Measurements from ENCODE around the gene CTTNBP2NL. TPM values are rescaled to one million over a fixed set of nuclear protein-coding genes. Genes with fewer than 3 reads are reported as not detected.
"Not testable (repeated sequence)": the region's sequence is repeated elsewhere in the genome, so short reads cannot be mapped to it uniquely, and the experiment has no call there.

Gene CTTNBP2NL
- total and polyA plus RNA-seq, 10 of the 15 experiments (the other 5 are each of a cell fraction or from before 2014, with no cell fraction given), result 2.1 to 11.3 (median 5.6) TPM

DNA sequence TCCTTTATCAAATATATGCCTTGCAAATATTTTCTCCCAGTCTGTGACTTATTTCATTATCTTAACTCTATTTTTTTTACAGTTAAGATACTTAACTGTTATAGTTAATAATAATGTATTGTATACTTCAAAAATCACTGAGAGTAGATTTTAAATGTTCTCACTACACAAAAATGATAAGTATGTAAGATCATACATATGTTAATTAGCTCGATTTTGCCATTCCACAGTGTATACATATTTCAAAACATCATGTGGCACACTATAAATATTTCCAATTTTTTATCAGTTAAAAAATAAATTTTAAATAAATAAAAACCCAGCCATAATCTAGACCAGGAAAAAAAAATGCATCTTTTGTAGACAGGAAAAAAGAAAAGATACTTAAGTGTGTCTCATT is 27.2 kb downstream of the CTTNBP2NL start:
- in situ Hi-C loops (cut with MboI) (no loop called here), intact Hi-C loops (cut with micrococcal nuclease; ENCODE audit: unreplicated experiment) (no loop called here)
- BruUV-seq (replicated peaks), result no TSS peak
- no peak for DNase-seq (ENCODE audit: low read depth, low spot score)
- H3K36me3 ChIP-seq (ENCODE audit: control insufficient read depth in 2 of 2, insufficient read depth in 2 of 2, low read length in 1 of 2), result peaks cover 0 to 7% of the 10 kb centered on the region in 2 experiments; a peak in 2 of 4 replicates
- H3K27ac ChIP-seq (ENCODE audit: control insufficient read depth, insufficient read depth), result no peak overlapping the region
- H4K20me1 ChIP-seq (ENCODE audit: control insufficient read depth, insufficient read depth), result no peaks in the 10 kb centered on the region
- H3K9ac ChIP-seq (ENCODE audit: control insufficient read depth, insufficient read depth, low read length), result no peak overlapping the region
- TF ChIP-seq, protein P1, sequence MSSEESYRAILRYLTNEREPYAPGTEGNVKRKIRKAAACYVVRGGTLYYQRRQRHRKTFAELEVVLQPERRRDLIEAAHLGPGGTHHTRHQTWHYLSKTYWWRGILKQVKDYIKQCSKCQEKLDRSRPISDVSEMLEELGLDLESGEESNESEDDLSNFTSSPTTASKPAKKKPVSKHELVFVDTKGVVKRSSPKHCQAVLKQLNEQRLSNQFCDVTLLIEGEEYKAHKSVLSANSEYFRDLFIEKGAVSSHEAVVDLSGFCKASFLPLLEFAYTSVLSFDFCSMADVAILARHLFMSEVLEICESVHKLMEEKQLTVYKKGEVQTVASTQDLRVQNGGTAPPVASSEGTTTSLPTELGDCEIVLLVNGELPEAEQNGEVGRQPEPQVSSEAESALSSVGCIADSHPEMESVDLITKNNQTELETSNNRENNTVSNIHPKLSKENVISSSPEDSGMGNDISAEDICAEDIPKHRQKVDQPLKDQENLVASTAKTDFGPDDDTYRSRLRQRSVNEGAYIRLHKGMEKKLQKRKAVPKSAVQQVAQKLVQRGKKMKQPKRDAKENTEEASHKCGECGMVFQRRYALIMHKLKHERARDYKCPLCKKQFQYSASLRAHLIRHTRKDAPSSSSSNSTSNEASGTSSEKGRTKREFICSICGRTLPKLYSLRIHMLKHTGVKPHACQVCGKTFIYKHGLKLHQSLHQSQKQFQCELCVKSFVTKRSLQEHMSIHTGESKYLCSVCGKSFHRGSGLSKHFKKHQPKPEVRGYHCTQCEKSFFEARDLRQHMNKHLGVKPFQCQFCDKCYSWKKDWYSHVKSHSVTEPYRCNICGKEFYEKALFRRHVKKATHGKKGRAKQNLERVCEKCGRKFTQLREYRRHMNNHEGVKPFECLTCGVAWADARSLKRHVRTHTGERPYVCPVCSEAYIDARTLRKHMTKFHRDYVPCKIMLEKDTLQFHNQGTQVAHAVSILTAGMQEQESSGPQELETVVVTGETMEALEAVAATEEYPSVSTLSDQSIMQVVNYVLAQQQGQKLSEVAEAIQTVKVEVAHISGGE (CRISPR knock-in tag; IDR thresholded peaks at IDR 0.05), result no peak
- TF ChIP-seq BHLHE40 (IDR thresholded peaks at IDR 0.05; ENCODE audit: borderline replicate concordance in 1 of 2, low read depth in 2 of 2, low read length in 1 of 2) (no peak), BMI1 (IDR thresholded peaks at IDR 0.05; ENCODE audit: borderline replicate concordance) (no peak), ZNF274 (IDR thresholded peaks at IDR 0.05; ENCODE audit: insufficient read depth, insufficient read length) (no peak), CHD1 (IDR thresholded peaks at IDR 0.05; ENCODE audit: low read depth, low read length) (no peak), FOS (IDR thresholded peaks at IDR 0.05; ENCODE audit: borderline replicate concordance, extremely low read depth, insufficient read length) (no peak), SPI1 (IDR thresholded peaks at IDR 0.05; ENCODE audit: borderline replicate concordance, insufficient read depth, low read depth, low read length) (no peak), NRF1 (conservative IDR thresholded peaks at IDR 0.05; ENCODE audit: low read depth, low read length) (no peak)
- no peaks in the 10 kb centered on the region for H3K4me1 ChIP-seq (ENCODE audit: control insufficient read depth, insufficient read depth, low read length)
- ChIA-PET POLR2A (no interaction called here), RAD21 (ENCODE audit: unreplicated experiment) (no interaction called here), CTCF (interaction anchor here (0.5 to 2.1 kb wide), 2 partner anchors 40 to 186 kb away, joined by 3 to 5 read pairs; no protein-coding TSS in a partner anchor), SMC1A (ENCODE audit: uncharacterized antibody, unreplicated experiment) (interaction anchor here (1.2 kb wide), 1 partner anchor 8 kb away, joined by 4 read pairs; no protein-coding TSS in a partner anchor)
- no peak for ATAC-seq
- no peaks in the 10 kb centered on the region for H3K9me3 ChIP-seq (replicated peaks; ENCODE audit: control insufficient read depth, insufficient read depth, low read length)
- H2AFZ ChIP-seq (ENCODE audit: control insufficient read depth, low read depth, low read length), result no peak overlapping the region
- no peaks in the 10 kb centered on the region for H3K79me2 ChIP-seq (ENCODE audit: control insufficient read depth, insufficient read depth, low read length)
- H3K27me3 ChIP-seq (replicated peaks in 1 of 2; ENCODE audit: control insufficient read depth in 2 of 2, insufficient read depth in 2 of 2, low read length in 1 of 2), result no peaks in the 10 kb centered on the region
- no peak for FAIRE-seq
- no peak overlapping the region for H3K4me3 ChIP-seq
- no peak overlapping the region for H3K4me2 ChIP-seq (ENCODE audit: control insufficient read depth, insufficient read depth)
- WGBS (ENCODE audit: insufficient coverage, insufficient replicate concordance, low lambda C conversion rate, missing lambda C conversion rate), result 48% methylated on average over 1 of the region's 1 CpG

GRCh38 chr1:112423666-112424065 is 27.7 kb downstream of the CTTNBP2NL start:
- H2AFZ ChIP-seq (ENCODE audit: control insufficient read depth, low read depth, low read length); H3K27ac ChIP-seq (ENCODE audit: control insufficient read depth, insufficient read depth); intact Hi-C loops (cut with micrococcal nuclease; ENCODE audit: unreplicated experiment); FAIRE-seq; ATAC-seq; POLR2A ChIA-PET; H3K9me3 ChIP-seq (replicated peaks; ENCODE audit: control insufficient read depth, insufficient read depth, low read length); H3K4me1 ChIP-seq (ENCODE audit: control insufficient read depth, insufficient read depth, low read length); H4K20me1 ChIP-seq (ENCODE audit: control insufficient read depth, insufficient read depth); in situ Hi-C loops (cut with MboI); H3K4me2 ChIP-seq (ENCODE audit: control insufficient read depth, insufficient read depth); H3K9ac ChIP-seq (ENCODE audit: control insufficient read depth, insufficient read depth, low read length); BruUV-seq (replicated peaks); H3K36me3 ChIP-seq (ENCODE audit: control insufficient read depth in 2 of 2, insufficient read depth in 2 of 2, low read length in 1 of 2); DNase-seq (ENCODE audit: low read depth, low spot score); H3K27me3 ChIP-seq (replicated peaks in 1 of 2; ENCODE audit: control insufficient read depth in 2 of 2, insufficient read depth in 2 of 2, low read length in 1 of 2); H3K4me3 ChIP-seq; H3K79me2 ChIP-seq (ENCODE audit: control insufficient read depth, insufficient read depth, low read length); RAD21 ChIA-PET (ENCODE audit: unreplicated experiment): not testable (repeated sequence)
- ChIA-PET CTCF (interaction anchor here (2.1 kb wide), 1 partner anchor 39 kb away, joined by 5 read pairs; no protein-coding TSS in a partner anchor), SMC1A (ENCODE audit: uncharacterized antibody, unreplicated experiment) (interaction anchor here (1.6 kb wide), 1 partner anchor 285 kb away, joined by 3 read pairs; no protein-coding TSS in a partner anchor)
- 89% methylated on average over 11 of the region's 11 CpGs for WGBS (ENCODE audit: insufficient coverage, insufficient replicate concordance, low lambda C conversion rate, missing lambda C conversion rate)
